Measurements from ENCODE around the gene PLCL2. TPM values are rescaled to one million over a fixed set of nuclear protein-coding genes. Genes with fewer than 3 reads are reported as not detected.
"Not testable (repeated sequence)": the region's sequence is repeated elsewhere in the genome, so short reads cannot be mapped to it uniquely, and the experiment has no call there.

PLCL2 gene
- total RNA-seq, 3 donors from 2014 or later (not counting 1 experiment from before 2014, with no cell fraction given): 71.5 to 94.9 (median 84.7) TPM

DNA sequence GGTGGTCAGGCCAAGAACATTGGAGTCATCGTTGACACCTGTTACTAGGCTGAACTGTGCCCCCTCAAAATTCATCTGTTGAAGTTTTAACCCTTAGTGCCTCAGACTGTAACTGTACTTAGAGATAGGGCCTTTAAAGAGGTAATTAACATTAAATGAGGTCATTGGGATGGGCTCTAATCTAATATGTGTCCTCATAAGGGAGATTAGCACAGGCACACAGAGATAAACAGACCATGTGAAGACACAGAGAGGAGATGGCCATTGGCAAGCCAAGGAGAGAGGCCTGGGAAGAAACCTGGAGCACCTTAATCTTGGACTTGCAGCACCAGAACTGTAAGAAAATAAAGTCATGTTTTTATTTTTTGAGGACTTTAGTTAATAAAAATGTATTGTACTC is 59.6 kb downstream of the PLCL2 start:
- Mint-ChIP-seq H3K4me3 (no peak overlapping the region), H3K36me3 (no peaks in the 10 kb centered on the region), H3K27me3 (ENCODE audit: low read depth in 2 of 2) (no peaks in the 10 kb centered on the region), H3K4me1 (peaks cover 71 to 76% of the 10 kb centered on the region in 2 donors), H3K9me3 (no peaks in the 10 kb centered on the region), H3K27ac (peak overlapping the region; percentile 2 to 7)
- no peaks in the 10 kb centered on the region for H3K36me3 ChIP-seq (ENCODE audit: control insufficient read depth, insufficient read depth, low read length)
- DNase-seq (no peak), ATAC-seq (no peak)
- WGBS (ENCODE audit: insufficient coverage): 100% methylated on average over 1 of the region's 1 CpG
- no peaks in the 10 kb centered on the region for H3K27me3 ChIP-seq (ENCODE audit: control insufficient read depth, insufficient read depth, low read length)
- intact Hi-C loops (cut with micrococcal nuclease): loop anchor here (5.0 kb wide), 1 partner anchor 48 kb away; no protein-coding TSS in a partner anchor
- TF ChIP-seq, protein P1, sequence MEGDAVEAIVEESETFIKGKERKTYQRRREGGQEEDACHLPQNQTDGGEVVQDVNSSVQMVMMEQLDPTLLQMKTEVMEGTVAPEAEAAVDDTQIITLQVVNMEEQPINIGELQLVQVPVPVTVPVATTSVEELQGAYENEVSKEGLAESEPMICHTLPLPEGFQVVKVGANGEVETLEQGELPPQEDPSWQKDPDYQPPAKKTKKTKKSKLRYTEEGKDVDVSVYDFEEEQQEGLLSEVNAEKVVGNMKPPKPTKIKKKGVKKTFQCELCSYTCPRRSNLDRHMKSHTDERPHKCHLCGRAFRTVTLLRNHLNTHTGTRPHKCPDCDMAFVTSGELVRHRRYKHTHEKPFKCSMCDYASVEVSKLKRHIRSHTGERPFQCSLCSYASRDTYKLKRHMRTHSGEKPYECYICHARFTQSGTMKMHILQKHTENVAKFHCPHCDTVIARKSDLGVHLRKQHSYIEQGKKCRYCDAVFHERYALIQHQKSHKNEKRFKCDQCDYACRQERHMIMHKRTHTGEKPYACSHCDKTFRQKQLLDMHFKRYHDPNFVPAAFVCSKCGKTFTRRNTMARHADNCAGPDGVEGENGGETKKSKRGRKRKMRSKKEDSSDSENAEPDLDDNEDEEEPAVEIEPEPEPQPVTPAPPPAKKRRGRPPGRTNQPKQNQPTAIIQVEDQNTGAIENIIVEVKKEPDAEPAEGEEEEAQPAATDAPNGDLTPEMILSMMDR (IDR thresholded peaks at IDR 0.05): no peak
- peaks cover 24% of the 10 kb centered on the region for H3K4me1 ChIP-seq (ENCODE audit: control insufficient read depth, insufficient read depth, low read length)
- H3K4me3 ChIP-seq (ENCODE audit: low read length): no peak overlapping the region
- no peaks in the 10 kb centered on the region for H3K9me3 ChIP-seq (ENCODE audit: control insufficient read depth, insufficient read depth, low read length)
- H3K27ac ChIP-seq (ENCODE audit: low read length): no peak overlapping the region

DNA sequence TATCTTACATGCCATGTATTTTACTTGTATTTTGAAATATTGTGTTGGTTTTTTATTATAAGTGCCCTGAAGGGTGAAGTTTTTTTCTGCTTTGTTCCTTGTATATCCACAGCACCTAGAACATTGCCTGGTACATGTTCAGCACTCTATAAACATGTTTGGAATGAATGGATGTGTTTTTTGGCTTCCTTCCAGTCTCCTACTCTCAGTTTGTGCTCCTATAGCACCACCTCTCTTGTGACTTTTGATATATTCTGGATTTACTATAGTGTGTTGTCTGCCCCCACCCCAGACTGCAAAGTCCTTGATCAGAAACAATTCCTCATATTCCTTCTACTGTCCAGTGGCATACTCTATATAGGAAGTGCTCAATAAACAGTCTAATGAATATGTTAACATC is 60.6 kb downstream of the PLCL2 start:
- Mint-ChIP-seq H3K27me3 (ENCODE audit: low read depth in 2 of 2) (no peaks in the 10 kb centered on the region), H3K4me1 (peaks cover 69 to 76% of the 10 kb centered on the region in 2 donors)
- intact Hi-C loops (cut with micrococcal nuclease): no loop called here

DNA sequence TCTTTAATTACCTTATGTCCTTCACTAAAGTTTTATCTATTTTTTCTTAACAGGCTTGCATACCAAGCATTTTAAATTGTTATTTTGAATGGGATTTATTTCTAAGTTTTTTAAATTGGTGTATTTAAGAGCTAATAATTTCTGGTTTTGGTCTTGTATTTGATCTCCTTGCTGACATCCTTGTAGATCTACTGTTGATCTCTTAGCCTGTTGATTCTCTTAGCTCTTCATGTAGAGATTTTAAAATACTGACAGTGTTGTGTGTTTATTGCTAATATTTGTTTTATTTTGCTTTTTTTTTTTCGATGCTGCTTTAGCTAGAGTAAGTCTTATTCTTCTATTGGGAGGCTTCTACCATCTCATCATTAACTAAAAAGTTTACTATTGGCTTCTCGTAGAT is 65.5 kb downstream of the PLCL2 start:
- Histone ChIP-seq H3K36me3 (ENCODE audit: control insufficient read depth, insufficient read depth, low read length) (no peaks in the 10 kb centered on the region), H3K27me3 (ENCODE audit: control insufficient read depth, insufficient read depth, low read length) (no peaks in the 10 kb centered on the region), H3K4me1 (ENCODE audit: control insufficient read depth, insufficient read depth, low read length) (peaks cover 2% of the 10 kb centered on the region), H3K27ac (ENCODE audit: low read length) (no peak overlapping the region), H3K9me3 (ENCODE audit: control insufficient read depth, insufficient read depth, low read length) (no peaks in the 10 kb centered on the region), H3K4me3 (ENCODE audit: low read length) (no peak overlapping the region)
- H3K27me3 Mint-ChIP-seq (ENCODE audit: low read depth in 2 of 2): no peaks in the 10 kb centered on the region
- H3K27ac Mint-ChIP-seq: peak overlapping the region; percentile 48 to 57
- no peak for DNase-seq
- no peaks in the 10 kb centered on the region for H3K36me3 Mint-ChIP-seq
- ATAC-seq: no peak
- peak overlapping the region; percentile 4 for H3K4me3 Mint-ChIP-seq
- no peaks in the 10 kb centered on the region for H3K9me3 Mint-ChIP-seq
- intact Hi-C loops (cut with micrococcal nuclease): no loop called here
- TF ChIP-seq, protein P1 (IDR thresholded peaks at IDR 0.05): no peak
- peaks cover 51 to 56% of the 10 kb centered on the region in 2 donors for H3K4me1 Mint-ChIP-seq
- no CpG with 5 or more reads among the region's 2 CpGs for WGBS (ENCODE audit: insufficient coverage)

More for the DNA sequence above, 60.6 kb downstream of the PLCL2 start:
- Mint-ChIP-seq H3K27ac (peak overlapping the region; percentile 1 to 6), H3K36me3 (no peaks in the 10 kb centered on the region), H3K9me3 (no peaks in the 10 kb centered on the region), H3K4me3 (no peak overlapping the region)
- DNase-seq (no peak), ATAC-seq (no peak)
- Histone ChIP-seq H3K4me1 (ENCODE audit: control insufficient read depth, insufficient read depth, low read length) (peaks cover 17% of the 10 kb centered on the region), H3K4me3 (ENCODE audit: low read length) (no peak overlapping the region), H3K27ac (ENCODE audit: low read length) (no peak overlapping the region), H3K9me3 (ENCODE audit: control insufficient read depth, insufficient read depth, low read length) (no peaks in the 10 kb centered on the region), H3K27me3 (ENCODE audit: control insufficient read depth, insufficient read depth, low read length) (no peaks in the 10 kb centered on the region), H3K36me3 (ENCODE audit: control insufficient read depth, insufficient read depth, low read length) (no peaks in the 10 kb centered on the region)
- TF ChIP-seq, protein P1 (IDR thresholded peaks at IDR 0.05): no peak

DNA sequence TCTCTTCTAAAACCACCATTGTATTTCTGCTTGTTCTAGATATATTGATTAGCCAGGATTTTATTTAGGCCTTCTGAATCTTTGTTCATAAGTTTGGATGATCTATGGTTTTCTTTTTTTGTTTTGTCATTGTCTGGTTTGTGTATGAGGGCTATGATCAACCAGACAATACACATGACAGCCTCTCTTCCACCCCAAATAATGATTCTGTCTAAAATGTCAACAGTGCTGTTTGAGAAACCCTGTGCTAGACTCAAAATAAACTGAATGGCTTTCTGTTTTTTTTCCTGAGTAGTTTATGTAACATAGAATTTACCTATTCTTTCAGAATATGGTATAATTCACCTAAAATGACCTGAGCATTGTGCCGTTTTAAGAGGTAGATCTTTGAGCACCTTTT is 66.1 kb downstream of the PLCL2 start:
- Histone ChIP-seq H3K36me3 (ENCODE audit: control insufficient read depth, insufficient read depth, low read length) (no peaks in the 10 kb centered on the region), H3K9me3 (ENCODE audit: control insufficient read depth, insufficient read depth, low read length) (no peaks in the 10 kb centered on the region), H3K4me1 (ENCODE audit: control insufficient read depth, insufficient read depth, low read length) (peaks cover 2% of the 10 kb centered on the region), H3K27ac (ENCODE audit: low read length) (no peak overlapping the region), H3K27me3 (ENCODE audit: control insufficient read depth, insufficient read depth, low read length) (no peaks in the 10 kb centered on the region), H3K4me3 (ENCODE audit: low read length) (no peak overlapping the region)
- H3K36me3 Mint-ChIP-seq: no peaks in the 10 kb centered on the region
- no peaks in the 10 kb centered on the region for H3K27me3 Mint-ChIP-seq (ENCODE audit: low read depth in 2 of 2)
- peak overlapping the region; percentile 48 to 57 for H3K27ac Mint-ChIP-seq
- TF ChIP-seq, protein P1 (IDR thresholded peaks at IDR 0.05): no peak
- H3K4me3 Mint-ChIP-seq: peak overlapping the region; percentile 31
- intact Hi-C loops (cut with micrococcal nuclease): no loop called here
- DNase-seq (no peak), ATAC-seq (no peak)
- WGBS (ENCODE audit: insufficient coverage): no CpG with 5 or more reads among the region's 1 CpG
- peaks cover 45 to 50% of the 10 kb centered on the region in 2 donors for H3K4me1 Mint-ChIP-seq
- no peaks in the 10 kb centered on the region for H3K9me3 Mint-ChIP-seq

DNA sequence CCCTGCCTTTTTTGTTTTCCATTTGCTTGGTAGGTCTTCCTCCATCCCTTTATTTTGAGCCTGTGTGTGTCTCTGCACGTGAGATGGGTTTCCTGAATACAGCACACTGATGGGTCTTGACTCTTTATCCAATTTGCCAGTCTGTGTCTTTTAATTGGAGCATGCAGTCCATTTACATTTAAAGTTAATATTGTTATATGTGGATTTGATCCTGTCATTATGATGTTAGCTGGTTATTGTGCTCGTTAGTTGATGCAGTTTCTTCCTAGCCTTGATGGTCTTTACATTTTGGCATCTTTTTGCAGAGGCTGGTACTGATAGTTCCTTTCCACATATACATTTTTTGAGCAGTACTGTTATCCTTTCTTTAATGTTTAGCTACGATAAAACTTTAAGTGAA is 73.1 kb downstream of the PLCL2 start:
- DNase-seq; H3K4me3 ChIP-seq (ENCODE audit: low read length); H3K9me3 ChIP-seq (ENCODE audit: control insufficient read depth, insufficient read depth, low read length); H3K36me3 ChIP-seq (ENCODE audit: control insufficient read depth, insufficient read depth, low read length); H3K4me3 Mint-ChIP-seq; H3K27me3 Mint-ChIP-seq (ENCODE audit: low read depth in 2 of 2); H3K4me1 ChIP-seq (ENCODE audit: control insufficient read depth, insufficient read depth, low read length); H3K27me3 ChIP-seq (ENCODE audit: control insufficient read depth, insufficient read depth, low read length); H3K9me3 Mint-ChIP-seq; H3K27ac ChIP-seq (ENCODE audit: low read length); intact Hi-C loops (cut with micrococcal nuclease); H3K36me3 Mint-ChIP-seq; ATAC-seq: not testable (repeated sequence)
- WGBS (ENCODE audit: insufficient coverage): 100% methylated on average over 1 of the region's 3 CpGs
- Mint-ChIP-seq H3K27ac (peak overlapping the region in 1 of 2 donors; percentile 32), H3K4me1 (peaks cover 48 to 62% of the 10 kb centered on the region in 2 donors)
